AG10803 (cell line): ENCODE data around the gene SPHK2.
"Not testable (repeated sequence)": the region's sequence is repeated elsewhere in the genome, so short reads cannot be mapped to it uniquely, and the experiment has no call there.

Experiments
- DNase-seq: peaks from one replicate; pipeline ENCODE4 v3.0.0; 2010; ENCODE audit warnings: low read depth
- H3K4me3 ChIP-seq: 2 replicates; pipeline ENCODE4 v1.5.1; 2011; ENCODE audit warnings: mild to moderate bottlenecking, low read length, control low read depth
- CTCF ChIP-seq: conservative IDR thresholded peaks from 2 replicates; pipeline ENCODE4 v1.5.1; 2011; ENCODE audit warnings: mild to moderate bottlenecking, low read length, control low read depth, inconsistent platforms

SPHK2 gene

GRCh38 chr19:48676887-48677286 lies 57.6 kb downstream of the SPHK2 start:
- no peak for TF ChIP-seq CTCF
- no peak for DNase-seq
- H3K4me3 ChIP-seq: no peak overlapping the region

DNA sequence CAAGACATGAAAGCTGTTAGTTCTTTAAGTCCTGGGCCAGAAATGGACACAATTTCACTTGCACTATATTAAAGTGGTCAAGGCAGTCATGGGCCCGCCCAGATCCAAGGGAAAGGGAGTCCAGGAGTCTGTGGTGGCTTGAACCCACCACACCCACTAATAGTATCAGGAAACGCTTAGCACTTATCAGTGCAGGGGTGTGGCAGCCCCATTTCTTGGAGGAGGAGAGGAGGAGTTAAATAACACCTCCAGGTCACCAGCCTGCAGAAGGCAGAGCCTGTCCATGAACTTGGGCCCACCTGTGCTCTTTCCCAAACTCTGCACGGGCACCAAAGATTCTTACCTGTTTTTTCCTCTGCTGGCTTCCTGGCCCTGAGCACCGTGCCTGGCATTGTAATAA lies 58.9 kb downstream of the SPHK2 start:
- DNase-seq: no peak
- no peak for TF ChIP-seq CTCF
- H3K4me3 ChIP-seq: no peak overlapping the region

DNA sequence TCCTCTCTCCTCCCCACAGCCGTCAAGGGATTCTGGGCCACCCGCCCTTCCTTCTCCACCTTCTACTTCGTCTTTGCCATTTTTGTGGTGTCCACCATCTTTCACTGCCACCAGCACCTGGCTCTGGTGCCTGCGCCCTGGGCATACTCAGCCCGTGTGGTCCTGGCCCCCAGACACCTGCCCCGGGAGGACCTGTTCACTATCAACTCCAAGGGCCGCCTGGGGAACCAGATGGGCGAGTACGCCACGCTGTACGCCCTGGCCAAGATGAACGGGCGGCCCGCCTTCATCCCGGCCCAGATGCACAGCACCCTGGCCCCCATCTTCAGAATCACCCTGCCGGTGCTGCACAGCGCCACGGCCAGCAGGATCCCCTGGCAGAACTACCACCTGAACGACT lies 60.7 kb downstream of the SPHK2 start:
- not testable (repeated sequence) for DNase-seq, H3K4me3 ChIP-seq
